GM21576 (cell line): ENCODE data around the gene SLC1A3.

Source experiments
- ATAC-seq: cut with Tn5 transposase; IDR thresholded peaks from one replicate; pipeline ENCODE4 v1.9.1; 2021; ENCODE audit warnings: mild to moderate bottlenecking, moderate library complexity; ENCODE audit not compliant: unreplicated experiment

SLC1A3 gene

GRCh38 chr5:36682499-36682898 lies 76.1 kb downstream of the SLC1A3 start:
- no peak for ATAC-seq

- no peak for ATAC-seq
Measured at GRCh38 chr5:36683821-36684434, 77.5 kb downstream of the SLC1A3 start.

GRCh38 chr5:36685631-36686288 lies 79.4 kb downstream of the SLC1A3 start:
- peak; percentile 40 for ATAC-seq

- ATAC-seq: no peak
Measured at GRCh38 chr5:36686881-36687280, 80.5 kb downstream of the SLC1A3 start.

GRCh38 chr5:36688722-36689121 lies 82.3 kb downstream of the SLC1A3 start:
- no peak for ATAC-seq

- ATAC-seq: no peak
Measured at GRCh38 chr5:36689225-36689624, 82.8 kb downstream of the SLC1A3 start.

- ATAC-seq: peak; percentile 70
Measured at GRCh38 chr5:36690041-36690961, 83.9 kb downstream of the SLC1A3 start.

GRCh38 chr5:36691226-36691625 lies 84.8 kb downstream of the SLC1A3 start:
- ATAC-seq: no peak

GRCh38 chr5:36691696-36692371 lies 85.4 kb downstream of the SLC1A3 start:
- ATAC-seq: no peak

- ATAC-seq: peak; percentile 49
Measured at GRCh38 chr5:36692791-36693763, 86.7 kb downstream of the SLC1A3 start.

- no peak for ATAC-seq
Measured at GRCh38 chr5:36694351-36694750, 87.9 kb downstream of the SLC1A3 start.

GRCh38 chr5:36696059-36696673 lies 89.8 kb downstream of the SLC1A3 start:
- ATAC-seq: peak; percentile 57

- ATAC-seq: no peak
Measured at GRCh38 chr5:36698031-36698430, 91.6 kb downstream of the SLC1A3 start.

GRCh38 chr5:36701085-36701698 lies 94.8 kb downstream of the SLC1A3 start:
- ATAC-seq: peak; percentile 97

GRCh38 chr5:36703245-36703860 lies 96.9 kb downstream of the SLC1A3 start:
- ATAC-seq: no peak

GRCh38 chr5:36704131-36704530 lies 97.7 kb downstream of the SLC1A3 start:
- no peak for ATAC-seq

- no peak for ATAC-seq
Measured at GRCh38 chr5:36705055-36705454, 98.6 kb downstream of the SLC1A3 start.

GRCh38 chr5:36706662-36707061 lies 100.3 kb downstream of the SLC1A3 start:
- ATAC-seq: no peak

GRCh38 chr5:36708996-36709395 lies 102.6 kb downstream of the SLC1A3 start:
- ATAC-seq: no peak
